BLaER1 treated with 17β-estradiol and CSF1 and Interleukin-3, amounts not matched to agents 10 nM and 100 nM (cell line): ENCODE results near the gene MYBPHL.
A peak's percentile ranks its signal among the peaks of the same experiment; 100 is the strongest.

ENCODE experiments used
- H3K27ac ChIP-seq, 11 experiments: shearing (Covaris generic); formaldehyde crosslinking; 2 replicates each; pipeline ENCODE4 v1.8.1; 2022
- H3K27me3 ChIP-seq, 11 experiments: shearing (Covaris generic); formaldehyde crosslinking; 2 replicates each; pipeline ENCODE4 v1.8.1; 2022
- H3K36me3 ChIP-seq, 11 experiments: shearing (Covaris generic); formaldehyde crosslinking; 2 replicates each; pipeline ENCODE4 v1.8.1; 2022
- H3K4me1 ChIP-seq, 10 experiments: shearing (Covaris generic); formaldehyde crosslinking; 2 replicates each; pipeline ENCODE4 v1.8.1; 2022
- H3K4me2 ChIP-seq, 11 experiments: shearing (Covaris generic); formaldehyde crosslinking; 2 replicates each; pipeline ENCODE4 v1.8.1; 2022
- H3K4me3 ChIP-seq, 10 experiments: shearing (Covaris generic); formaldehyde crosslinking; 2 replicates each; pipeline ENCODE4 v1.8.1; 2022
- H3K9ac ChIP-seq, 11 experiments: shearing (Covaris generic); formaldehyde crosslinking; 2 replicates each; pipeline ENCODE4 v1.8.1; 2022
- H3K9me3 ChIP-seq, 11 experiments: shearing (Covaris generic); formaldehyde crosslinking; replicated peaks in 1 of 11; 2 replicates each; pipeline ENCODE4 v1.8.1; 2022
- H4K20me1 ChIP-seq, 11 experiments: shearing (Covaris generic); formaldehyde crosslinking; 2 replicates each; pipeline ENCODE4 v1.8.1; 2022
- Cebpa-rat ChIP-seq, 11 experiments: shearing (Covaris generic); IDR thresholded peaks; 2 replicates each; pipeline ENCODE4 v1.8.1; 2022

MYBPHL gene

DNA sequence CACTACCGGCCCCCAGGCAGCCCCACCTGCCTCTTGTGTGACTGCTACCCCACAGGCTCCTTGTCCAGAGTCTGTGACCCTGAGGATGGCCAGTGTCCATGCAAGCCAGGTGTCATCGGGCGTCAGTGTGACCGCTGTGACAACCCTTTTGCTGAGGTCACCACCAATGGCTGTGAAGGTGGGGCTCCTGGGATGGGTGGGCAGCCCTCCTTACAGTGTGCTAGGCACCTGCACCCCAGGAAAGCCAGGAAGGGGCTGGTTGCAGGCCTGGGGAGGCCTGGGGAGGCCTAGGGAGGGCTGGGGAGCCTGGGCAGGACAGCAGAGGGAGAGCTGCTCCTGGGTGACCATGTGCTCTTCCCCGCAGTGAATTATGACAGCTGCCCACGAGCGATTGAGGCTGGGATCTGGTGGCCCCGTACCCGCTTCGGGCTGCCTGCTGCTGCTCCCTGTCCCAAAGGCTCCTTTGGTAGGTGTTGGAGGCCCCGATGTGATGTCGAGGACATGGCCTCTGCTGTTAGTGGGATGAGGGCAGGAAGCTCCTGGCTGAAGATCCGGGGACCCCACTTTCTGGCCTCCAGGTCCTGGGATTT lies 41.0 kb downstream of the MYBPHL start:
- no peaks in the 10 kb centered on the region for H3K27me3 ChIP-seq
- TF ChIP-seq Cebpa-rat (IDR thresholded peaks at IDR 0.05): no peak
- H3K4me1 ChIP-seq: peaks cover 10 to 22% (median 14%) of the 10 kb centered on the region in 10 experiments
- H3K27ac ChIP-seq: no peak overlapping the region
- H3K4me3 ChIP-seq: no peak overlapping the region
- peaks cover 0 to 65% (median 17%) of the 10 kb centered on the region in 11 experiments; a peak in 11 of 22 replicates for H3K36me3 ChIP-seq
- H4K20me1 ChIP-seq: peaks cover 0 to 6% (median 0%) of the 10 kb centered on the region in 11 experiments; a peak in 1 of 22 replicates
- no peak overlapping the region for H3K9ac ChIP-seq
- H3K4me2 ChIP-seq: no peak overlapping the region
- H3K9me3 ChIP-seq: no peaks in the 10 kb centered on the region

- Histone ChIP-seq H3K9me3 (no peaks in the 10 kb centered on the region), H3K27me3 (no peaks in the 10 kb centered on the region), H3K4me3 (no peak overlapping the region), H3K4me1 (peaks cover 10 to 22% (median 14%) of the 10 kb centered on the region in 10 experiments), H3K9ac (no peak overlapping the region), H4K20me1 (0 out of 22 replicates have a peak, but pooled peaks cover 0 to 6% (median 0%) of the 10 kb centered on the region in 11 experiments), H3K4me2 (no peak overlapping the region), H3K27ac (no peak overlapping the region), H3K36me3 (peaks cover 0 to 61% (median 15%) of the 10 kb centered on the region in 11 experiments; a peak in 11 of 22 replicates)
- no peak for TF ChIP-seq Cebpa-rat (IDR thresholded peaks at IDR 0.05)
Measured at GRCh38 chr1:109265016-109265415, 41.8 kb downstream of the MYBPHL start.

DNA sequence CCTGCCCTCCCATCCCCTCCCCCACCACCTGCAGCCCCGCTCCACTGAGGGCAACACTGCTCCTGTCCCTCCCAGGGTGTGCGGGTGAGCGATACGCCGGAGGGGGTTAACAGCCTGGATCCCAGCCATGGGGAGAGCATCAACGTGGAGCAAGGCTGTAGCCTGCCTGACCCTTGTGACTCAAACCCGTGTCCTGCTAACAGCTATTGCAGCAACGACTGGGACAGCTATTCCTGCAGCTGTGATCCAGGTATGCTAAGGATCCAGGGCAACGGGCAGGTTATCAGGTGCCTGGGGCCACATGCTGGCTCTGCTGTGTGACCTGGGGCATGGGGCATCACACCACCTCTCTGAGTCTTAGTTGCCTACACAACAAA lies 42.4 kb downstream of the MYBPHL start:
- no peaks in the 10 kb centered on the region for H3K27me3 ChIP-seq
- H3K9me3 ChIP-seq: no peaks in the 10 kb centered on the region
- no peak overlapping the region for H3K4me3 ChIP-seq
- H4K20me1 ChIP-seq: 0 out of 22 replicates have a peak, but pooled peaks cover 0 to 6% (median 0%) of the 10 kb centered on the region in 11 experiments
- TF ChIP-seq Cebpa-rat (IDR thresholded peaks at IDR 0.05): no peak
- H3K4me1 ChIP-seq: peaks cover 10 to 27% (median 14%) of the 10 kb centered on the region in 10 experiments
- H3K4me2 ChIP-seq: no peak overlapping the region
- H3K9ac ChIP-seq: no peak overlapping the region
- H3K36me3 ChIP-seq: peaks cover 0 to 57% (median 12%) of the 10 kb centered on the region in 11 experiments; a peak in 11 of 22 replicates
- H3K27ac ChIP-seq: no peak overlapping the region

DNA sequence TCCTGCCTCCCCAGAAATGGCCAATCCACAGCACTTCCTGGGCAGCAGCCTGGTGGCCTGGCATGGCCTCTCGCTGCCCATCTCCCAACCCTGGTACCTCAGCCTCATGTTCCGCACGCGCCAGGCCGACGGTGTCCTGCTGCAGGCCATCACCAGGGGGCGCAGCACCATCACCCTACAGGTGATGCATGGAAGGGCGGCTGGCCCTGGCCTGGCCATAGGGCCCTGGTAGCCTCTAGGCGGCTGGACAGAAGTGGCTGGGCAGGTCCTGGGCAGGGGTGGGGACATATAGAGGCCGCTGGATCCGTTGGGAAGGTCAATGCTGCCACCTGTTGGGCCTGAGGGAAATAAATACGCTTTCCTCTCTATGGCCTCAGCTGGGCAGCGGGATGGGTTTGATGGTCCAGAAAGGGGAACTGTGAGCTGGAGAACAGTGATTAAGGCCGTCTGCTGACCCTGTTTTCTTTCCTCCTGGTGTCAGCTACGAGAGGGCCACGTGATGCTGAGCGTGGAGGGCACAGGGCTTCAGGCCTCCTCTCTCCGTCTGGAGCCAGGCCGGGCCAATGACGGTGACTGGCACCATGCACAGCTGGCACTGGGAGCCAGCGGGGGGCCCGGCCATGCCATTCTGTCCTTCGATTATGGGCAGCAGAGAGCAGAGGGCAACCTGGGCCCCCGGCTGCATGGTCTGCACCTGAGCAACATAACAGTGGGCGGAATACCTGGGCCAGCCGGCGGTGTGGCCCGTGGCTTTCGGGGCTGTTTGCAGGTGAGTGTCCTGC lies 43.0 kb downstream of the MYBPHL start:
- TF ChIP-seq Cebpa-rat (IDR thresholded peaks at IDR 0.05): no peak
- Histone ChIP-seq H3K9ac (no peak overlapping the region), H3K4me1 (peaks cover 10 to 27% (median 14%) of the 10 kb centered on the region in 10 experiments), H3K27me3 (no peaks in the 10 kb centered on the region), H3K4me2 (peak overlapping the region in 2 of 11 experiments; percentile 45 to 56; a peak in 3 of 22 replicates), H3K4me3 (no peak overlapping the region), H4K20me1 (0 out of 22 replicates have a peak, but pooled peaks cover 0 to 6% (median 0%) of the 10 kb centered on the region in 11 experiments), H3K9me3 (no peaks in the 10 kb centered on the region), H3K27ac (no peak overlapping the region), H3K36me3 (peaks cover 0 to 57% (median 12%) of the 10 kb centered on the region in 11 experiments; a peak in 13 of 22 replicates)

GRCh38 chr1:109263234-109263596 lies 43.6 kb downstream of the MYBPHL start:
- no peak for TF ChIP-seq Cebpa-rat (IDR thresholded peaks at IDR 0.05)
- peaks cover 0 to 56% (median 14%) of the 10 kb centered on the region in 11 experiments; a peak in 13 of 22 replicates for H3K36me3 ChIP-seq
- no peak overlapping the region for H3K27ac ChIP-seq
- 0 out of 22 replicates have a peak, but pooled peaks cover 0 to 6% (median 0%) of the 10 kb centered on the region in 11 experiments for H4K20me1 ChIP-seq
- H3K4me1 ChIP-seq: peaks cover 10 to 27% (median 14%) of the 10 kb centered on the region in 10 experiments
- H3K4me2 ChIP-seq: 0 out of 22 replicates have a peak overlapping the region, but pooled peaks of 1 of the 11 experiments have one; percentile 45
- H3K4me3 ChIP-seq: no peak overlapping the region
- no peak overlapping the region for H3K9ac ChIP-seq
- H3K9me3 ChIP-seq: no peaks in the 10 kb centered on the region
- no peaks in the 10 kb centered on the region for H3K27me3 ChIP-seq

GRCh38 chr1:109262231-109263055 lies 44.4 kb downstream of the MYBPHL start:
- Histone ChIP-seq H3K27ac (no peak overlapping the region), H3K9me3 (no peaks in the 10 kb centered on the region)
- TF ChIP-seq Cebpa-rat (IDR thresholded peaks at IDR 0.05): no peak

GRCh38 chr1:109261578-109261977 lies 45.2 kb downstream of the MYBPHL start:
- Histone ChIP-seq H3K4me1 (peaks cover 0 to 11% (median 4%) of the 10 kb centered on the region in 10 experiments; a peak in 9 of 20 replicates), H3K4me3 (no peak overlapping the region), H3K9ac (no peak overlapping the region), H3K27ac (no peak overlapping the region), H3K9me3 (no peaks in the 10 kb centered on the region), H3K4me2 (no peak overlapping the region), H3K36me3 (peaks cover 0 to 48% (median 14%) of the 10 kb centered on the region in 11 experiments; a peak in 12 of 22 replicates), H3K27me3 (no peaks in the 10 kb centered on the region), H4K20me1 (no peaks in the 10 kb centered on the region)
- no peak for TF ChIP-seq Cebpa-rat (IDR thresholded peaks at IDR 0.05)

More at GRCh38 chr1:109262231-109263055, 44.4 kb downstream of the MYBPHL start:
- no peaks in the 10 kb centered on the region for H4K20me1 ChIP-seq
- H3K4me1 ChIP-seq: peaks cover 7 to 19% (median 10%) of the 10 kb centered on the region in 10 experiments
- H3K27me3 ChIP-seq: no peaks in the 10 kb centered on the region
- peaks cover 0 to 50% (median 14%) of the 10 kb centered on the region in 11 experiments; a peak in 12 of 22 replicates for H3K36me3 ChIP-seq
- no peak overlapping the region for H3K4me2 ChIP-seq
- H3K9ac ChIP-seq: no peak overlapping the region
- H3K4me3 ChIP-seq: no peak overlapping the region

DNA sequence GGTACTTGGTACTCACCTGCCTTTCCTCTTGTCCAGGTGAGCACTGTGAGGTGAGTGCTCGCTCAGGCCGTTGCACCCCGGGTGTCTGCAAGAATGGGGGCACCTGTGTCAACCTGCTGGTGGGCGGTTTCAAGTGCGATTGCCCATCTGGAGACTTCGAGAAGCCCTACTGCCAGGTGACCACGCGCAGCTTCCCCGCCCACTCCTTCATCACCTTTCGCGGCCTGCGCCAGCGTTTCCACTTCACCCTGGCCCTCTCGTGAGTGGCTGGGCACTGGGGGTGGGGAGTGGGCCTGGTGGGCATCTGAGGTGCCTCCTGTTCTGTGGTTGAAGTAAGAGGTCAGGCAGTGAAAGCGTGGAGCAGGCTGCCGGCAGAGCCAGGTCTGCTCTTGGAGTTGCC lies 45.8 kb downstream of the MYBPHL start:
- no peak overlapping the region for H3K4me3 ChIP-seq
- no peak overlapping the region for H3K9ac ChIP-seq
- peaks cover 0 to 14% (median 7%) of the 10 kb centered on the region in 10 experiments; a peak in 14 of 20 replicates for H3K4me1 ChIP-seq
- peaks cover 0 to 46% (median 14%) of the 10 kb centered on the region in 11 experiments; a peak in 12 of 22 replicates for H3K36me3 ChIP-seq
- no peak overlapping the region for H3K4me2 ChIP-seq
- no peak overlapping the region for H3K27ac ChIP-seq
- TF ChIP-seq Cebpa-rat (IDR thresholded peaks at IDR 0.05): no peak
- no peaks in the 10 kb centered on the region for H3K9me3 ChIP-seq
- no peaks in the 10 kb centered on the region for H3K27me3 ChIP-seq
- no peaks in the 10 kb centered on the region for H4K20me1 ChIP-seq
